Neutrophil (primary cell): ENCODE data around the gene GCLM.

Source experiments
- H3K27ac ChIP-seq: fragments of 200-600 bp; sonication (generic); 2 replicates; pipeline ENCODE4 v1.5.1; 2016; ENCODE audit warnings: mild to moderate bottlenecking, moderate library complexity
- H3K27me3 ChIP-seq: fragments of 200-600 bp; sonication (generic); 2 replicates; pipeline ENCODE4 v1.6.0; 2016; ENCODE audit warnings: mild to moderate bottlenecking
- H3K36me3 ChIP-seq: fragments of 200-600 bp; sonication (generic); 2 replicates; pipeline ENCODE4 v1.5.1; 2017
- H3K4me1 ChIP-seq, 2 experiments: fragments of 200-600 bp in 1 of 2; sonication (generic) in 1 of 2; 1 replicate in 1 of 2; 2 replicates in 1 of 2; pipeline versions ENCODE4 v1.5.1 to v1.6.1; 2013 to 2016; ENCODE audit warnings: low read depth in 1 of 2, low read length in 1 of 2, mild to moderate bottlenecking in 1 of 2, moderate library complexity in 1 of 2; ENCODE audit not compliant: control insufficient read depth in 1 of 2, insufficient read depth in 1 of 2
- H3K4me3 ChIP-seq, 2 experiments: fragments of 200-600 bp in 1 of 2; sonication (generic) in 1 of 2; 1 replicate in 1 of 2; 2 replicates in 1 of 2; pipeline ENCODE4 v1.5.1; 2013 to 2016; ENCODE audit warnings: low read depth in 1 of 2, low read length in 1 of 2, mild to moderate bottlenecking in 1 of 2, moderate library complexity in 1 of 2
- H3K9me3 ChIP-seq: fragments of 200-600 bp; sonication (generic); 2 replicates; pipeline ENCODE4 v1.5.1; 2016
- CTCF ChIP-seq: fragments of 200-600 bp; sonication (generic); IDR thresholded peaks from 2 replicates; pipeline ENCODE4 v1.5.1; 2016; ENCODE audit warnings: antibody characterized with exemption

GCLM gene

GRCh38 chr1:93905051-93905450 lies 4.2 kb downstream of the GCLM start:
- TF ChIP-seq CTCF, result no peak
- no peaks in the 10 kb centered on the region for H3K27me3 ChIP-seq
- H3K4me1 ChIP-seq, result peaks cover 58 to 61% of the 10 kb centered on the region in 2 experiments
- no peaks in the 10 kb centered on the region for H3K9me3 ChIP-seq
- H3K27ac ChIP-seq, result peak overlapping the region; percentile 77
- peak overlapping the region in 1 of 2 experiments; percentile 1 for H3K4me3 ChIP-seq
- H3K36me3 ChIP-seq, result no peaks in the 10 kb centered on the region

GRCh38 chr1:93904228-93904627 lies 5.0 kb downstream of the GCLM start:
- peak overlapping the region; percentile 77 for H3K27ac ChIP-seq
- H3K9me3 ChIP-seq, result no peaks in the 10 kb centered on the region
- H3K4me1 ChIP-seq, result peaks cover 57 to 62% of the 10 kb centered on the region in 2 experiments
- H3K36me3 ChIP-seq, result peaks cover under 1% of the 10 kb centered on the region
- H3K4me3 ChIP-seq, result peak overlapping the region in 1 of 2 experiments; percentile 1
- no peak for TF ChIP-seq CTCF
- H3K27me3 ChIP-seq, result no peaks in the 10 kb centered on the region

GRCh38 chr1:93900723-93901504 lies 8.3 kb downstream of the GCLM start:
- Histone ChIP-seq H3K36me3 (peaks cover 28% of the 10 kb centered on the region), H3K4me3 (no peak overlapping the region), H3K9me3 (no peaks in the 10 kb centered on the region), H3K27ac (no peak overlapping the region), H3K4me1 (peaks cover 30 to 34% of the 10 kb centered on the region in 2 experiments), H3K27me3 (no peaks in the 10 kb centered on the region)
- no peak for TF ChIP-seq CTCF

GRCh38 chr1:93899543-93900207 lies 9.6 kb downstream of the GCLM start:
- no peaks in the 10 kb centered on the region for H3K9me3 ChIP-seq

GRCh38 chr1:93888900-93889299 lies 20.3 kb downstream of the GCLM start:
- H3K27ac ChIP-seq, result no peak overlapping the region
- no peaks in the 10 kb centered on the region for H3K9me3 ChIP-seq
- H3K4me3 ChIP-seq, result no peak overlapping the region
- no peaks in the 10 kb centered on the region for H3K27me3 ChIP-seq
- TF ChIP-seq CTCF, result no peak
- no peaks in the 10 kb centered on the region for H3K4me1 ChIP-seq
- H3K36me3 ChIP-seq, result peaks cover 56% of the 10 kb centered on the region

More at GRCh38 chr1:93899543-93900207, 9.6 kb downstream of the GCLM start:
- Histone ChIP-seq H3K4me1 (peaks cover 18 to 21% of the 10 kb centered on the region in 2 experiments), H3K27me3 (no peaks in the 10 kb centered on the region), H3K36me3 (peaks cover 38% of the 10 kb centered on the region), H3K27ac (peak overlapping the region; percentile 49), H3K4me3 (no peak overlapping the region)
- TF ChIP-seq CTCF, result no peak
